WERI-Rb-1 (cell line): ENCODE measurements around the gene DNM3.

Experiments
- DNase-seq: peaks from one replicate; pipeline ENCODE4 v3.0.0-alpha.2; 2020
- H3K27ac ChIP-seq: fragments of 250-450 bp; sonication (Bioruptor Pico); 2 replicates; pipeline ENCODE4 v1.5.1; 2020; ENCODE audit warnings: mild to moderate bottlenecking, moderate library complexity
- H3K27me3 ChIP-seq: fragments of 250-450 bp; sonication (Bioruptor Pico); 2 replicates; pipeline ENCODE4 v1.5.1; 2021; ENCODE audit warnings: mild to moderate bottlenecking, low read depth, moderate library complexity; ENCODE audit not compliant: insufficient read depth, severe bottlenecking
- H3K36me3 ChIP-seq: fragments of 250-450 bp; sonication (Bioruptor Pico); 2 replicates; pipeline ENCODE4 v1.5.1; 2020; ENCODE audit warnings: mild to moderate bottlenecking, moderate library complexity
- H3K4me3 ChIP-seq: 2 replicates; pipeline ENCODE4 v1.5.1; 2011; ENCODE audit warnings: low read depth, mild to moderate bottlenecking, control low read depth, low read length
- H3K9me3 ChIP-seq: fragments of 250-450 bp; sonication (Bioruptor Pico); 2 replicates; pipeline ENCODE4 v1.5.1; 2021; ENCODE audit warnings: mild to moderate bottlenecking, moderate library complexity; ENCODE audit not compliant: severe bottlenecking
- TF ChIP-seq, protein P1 (sequence below): IDR thresholded peaks from 2 replicates; pipeline ENCODE4 v1.5.1; 2011; ENCODE audit warnings: low read depth, mild to moderate bottlenecking, control low read depth, inconsistent platforms, low read length

The DNM3 gene

DNA sequence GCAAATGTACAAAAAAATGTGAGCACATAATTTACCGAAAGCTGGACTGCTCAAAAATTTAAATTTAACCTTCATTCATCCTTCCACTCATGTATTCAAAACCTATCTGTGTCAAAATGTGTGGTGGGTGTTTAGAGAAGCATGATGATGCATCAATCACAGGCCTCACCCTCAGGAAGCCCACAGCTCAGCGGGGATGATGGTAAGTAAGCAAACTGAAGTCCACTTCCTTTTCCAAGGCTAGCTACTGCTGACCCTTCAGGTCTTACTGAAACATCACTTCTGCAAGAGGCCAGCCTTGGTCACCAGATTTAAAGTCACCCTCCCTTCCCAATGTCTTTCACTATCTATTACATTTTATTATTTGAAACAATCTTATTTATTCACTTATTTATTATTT lies 254.5 kb downstream of the DNM3 start:
- Histone ChIP-seq H3K4me3 (no peak overlapping the region), H3K36me3 (no peaks in the 10 kb centered on the region), H3K9me3 (no peaks in the 10 kb centered on the region), H3K27me3 (no peaks in the 10 kb centered on the region), H3K27ac (no peak overlapping the region)
- TF ChIP-seq, protein P1, sequence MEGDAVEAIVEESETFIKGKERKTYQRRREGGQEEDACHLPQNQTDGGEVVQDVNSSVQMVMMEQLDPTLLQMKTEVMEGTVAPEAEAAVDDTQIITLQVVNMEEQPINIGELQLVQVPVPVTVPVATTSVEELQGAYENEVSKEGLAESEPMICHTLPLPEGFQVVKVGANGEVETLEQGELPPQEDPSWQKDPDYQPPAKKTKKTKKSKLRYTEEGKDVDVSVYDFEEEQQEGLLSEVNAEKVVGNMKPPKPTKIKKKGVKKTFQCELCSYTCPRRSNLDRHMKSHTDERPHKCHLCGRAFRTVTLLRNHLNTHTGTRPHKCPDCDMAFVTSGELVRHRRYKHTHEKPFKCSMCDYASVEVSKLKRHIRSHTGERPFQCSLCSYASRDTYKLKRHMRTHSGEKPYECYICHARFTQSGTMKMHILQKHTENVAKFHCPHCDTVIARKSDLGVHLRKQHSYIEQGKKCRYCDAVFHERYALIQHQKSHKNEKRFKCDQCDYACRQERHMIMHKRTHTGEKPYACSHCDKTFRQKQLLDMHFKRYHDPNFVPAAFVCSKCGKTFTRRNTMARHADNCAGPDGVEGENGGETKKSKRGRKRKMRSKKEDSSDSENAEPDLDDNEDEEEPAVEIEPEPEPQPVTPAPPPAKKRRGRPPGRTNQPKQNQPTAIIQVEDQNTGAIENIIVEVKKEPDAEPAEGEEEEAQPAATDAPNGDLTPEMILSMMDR = no peak
- no peak for DNase-seq

DNA sequence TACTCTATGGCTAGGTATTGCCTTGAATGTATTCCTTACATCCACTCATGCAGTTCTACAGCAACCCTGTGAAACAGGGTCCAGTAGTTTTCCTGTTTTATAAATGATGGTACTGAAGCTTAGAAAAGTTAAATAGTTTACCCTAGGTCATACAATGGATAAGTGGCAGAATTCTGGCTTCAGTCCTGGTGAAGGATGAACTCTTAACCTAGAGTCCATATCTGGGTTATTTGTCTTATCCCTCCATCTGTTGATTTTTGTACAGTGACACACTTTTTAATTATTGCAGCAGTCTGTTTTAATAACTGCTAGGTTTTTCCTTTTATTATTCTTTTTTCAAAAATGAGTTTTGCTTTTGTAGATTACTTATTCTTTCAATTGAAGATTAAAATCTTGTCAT lies 263.9 kb downstream of the DNM3 start:
- DNase-seq = no peak
- Histone ChIP-seq H3K27ac (no peak overlapping the region), H3K9me3 (no peaks in the 10 kb centered on the region), H3K36me3 (no peaks in the 10 kb centered on the region), H3K27me3 (no peaks in the 10 kb centered on the region), H3K4me3 (no peak overlapping the region)
- TF ChIP-seq, protein P1 = no peak

- Histone ChIP-seq H3K27me3 (no peaks in the 10 kb centered on the region), H3K27ac (no peak overlapping the region), H3K9me3 (no peaks in the 10 kb centered on the region), H3K4me3 (no peak overlapping the region), H3K36me3 (no peaks in the 10 kb centered on the region)
- TF ChIP-seq, protein P1 = no peak
- no peak for DNase-seq
Measured at GRCh38 chr1:172107316-172107975, 266.1 kb downstream of the DNM3 start.

DNA sequence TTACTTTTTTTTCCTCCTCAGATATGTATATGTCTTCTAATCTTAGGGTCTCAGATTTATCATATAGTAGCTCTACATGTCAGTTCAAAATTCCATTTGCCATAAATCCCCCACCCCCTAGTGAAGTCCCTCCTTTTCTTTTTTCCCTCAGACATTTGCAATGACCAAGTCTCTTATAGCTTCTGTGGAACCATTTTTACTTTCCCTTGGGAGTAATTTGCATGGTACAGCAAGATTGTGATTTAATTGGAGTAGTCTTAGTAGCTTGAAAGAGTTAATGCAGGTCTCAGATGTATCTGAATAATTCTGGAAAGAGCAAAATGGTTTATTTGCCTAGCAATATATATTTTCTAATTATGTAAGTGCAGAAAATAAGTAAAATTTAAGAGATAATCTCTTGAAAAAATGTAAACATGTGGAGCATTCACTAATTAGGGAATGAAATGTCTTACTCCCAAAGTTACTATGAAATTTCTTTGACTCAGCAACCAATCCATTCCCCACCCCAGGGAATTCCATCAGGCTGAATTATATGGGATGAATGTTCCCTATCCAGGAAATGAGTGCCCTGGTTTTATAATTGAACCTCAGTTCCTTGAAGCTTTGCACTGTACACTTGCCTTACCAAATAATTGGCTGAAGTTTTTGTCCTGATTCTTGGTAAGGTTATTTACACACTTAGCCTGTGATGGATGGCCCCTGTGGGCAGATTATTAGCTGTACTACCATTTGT lies 267.0 kb downstream of the DNM3 start:
- H3K27me3 ChIP-seq = no peaks in the 10 kb centered on the region
- H3K9me3 ChIP-seq = no peaks in the 10 kb centered on the region
- TF ChIP-seq, protein P1 = no peak
- no peak overlapping the region for H3K4me3 ChIP-seq
- H3K36me3 ChIP-seq = no peaks in the 10 kb centered on the region
- DNase-seq = no peak
- H3K27ac ChIP-seq = no peak overlapping the region

- TF ChIP-seq, protein P1 = no peak
- H3K36me3 ChIP-seq = no peaks in the 10 kb centered on the region
- H3K4me3 ChIP-seq = no peak overlapping the region
- no peaks in the 10 kb centered on the region for H3K9me3 ChIP-seq
- no peak for DNase-seq
- H3K27me3 ChIP-seq = no peaks in the 10 kb centered on the region
- no peak overlapping the region for H3K27ac ChIP-seq
Measured at GRCh38 chr1:172109359-172109758, 268.1 kb downstream of the DNM3 start.
